ENCODE results near the gene RGS3. TPM values are rescaled to one million over a fixed set of nuclear protein-coding genes. Genes with fewer than 3 reads are reported as not detected.

Gene RGS3
- total and polyA plus RNA-seq, 2 of the 13 experiments (the other 11 are each of a cell fraction or from before 2014, with no cell fraction given), result 17.1 to 28.8 TPM

DNA sequence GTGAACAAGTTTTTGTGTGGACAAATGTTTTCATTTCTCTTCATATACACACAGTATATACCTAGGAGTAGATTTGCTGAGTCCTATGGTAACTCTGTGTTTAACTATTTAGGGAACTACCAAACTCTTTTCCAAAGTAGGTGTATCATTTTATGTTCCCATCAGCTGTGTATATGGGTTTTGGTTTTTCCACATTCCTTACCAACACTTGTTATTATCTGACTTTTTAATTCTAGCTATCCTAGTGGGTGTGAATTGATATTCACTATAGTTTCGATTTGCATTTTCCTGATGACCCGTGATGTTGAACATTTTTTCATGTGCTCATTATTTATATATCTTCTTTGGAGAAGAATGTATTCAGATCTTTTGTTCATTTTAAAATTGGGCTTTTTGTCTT, 3.7 kb downstream of the RGS3 start (continued):
- TF ChIP-seq, protein P1, sequence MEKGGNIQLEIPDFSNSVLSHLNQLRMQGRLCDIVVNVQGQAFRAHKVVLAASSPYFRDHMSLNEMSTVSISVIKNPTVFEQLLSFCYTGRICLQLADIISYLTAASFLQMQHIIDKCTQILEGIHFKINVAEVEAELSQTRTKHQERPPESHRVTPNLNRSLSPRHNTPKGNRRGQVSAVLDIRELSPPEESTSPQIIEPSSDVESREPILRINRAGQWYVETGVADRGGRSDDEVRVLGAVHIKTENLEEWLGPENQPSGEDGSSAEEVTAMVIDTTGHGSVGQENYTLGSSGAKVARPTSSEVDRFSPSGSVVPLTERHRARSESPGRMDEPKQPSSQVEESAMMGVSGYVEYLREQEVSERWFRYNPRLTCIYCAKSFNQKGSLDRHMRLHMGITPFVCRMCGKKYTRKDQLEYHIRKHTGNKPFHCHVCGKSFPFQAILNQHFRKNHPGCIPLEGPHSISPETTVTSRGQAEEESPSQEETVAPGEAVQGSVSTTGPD (CRISPR knock-in tag; IDR thresholded peaks at IDR 0.05), result no peak
- TF ChIP-seq SMARCE1 (IDR thresholded peaks at IDR 0.05; ENCODE audit: borderline replicate concordance), result no peak
- TF ChIP-seq DNMT1 (CRISPR knock-in tag; IDR thresholded peaks at IDR 0.05), result no peak
- no peak for TF ChIP-seq RXRA (CRISPR knock-in tag; IDR thresholded peaks at IDR 0.05)

DNA sequence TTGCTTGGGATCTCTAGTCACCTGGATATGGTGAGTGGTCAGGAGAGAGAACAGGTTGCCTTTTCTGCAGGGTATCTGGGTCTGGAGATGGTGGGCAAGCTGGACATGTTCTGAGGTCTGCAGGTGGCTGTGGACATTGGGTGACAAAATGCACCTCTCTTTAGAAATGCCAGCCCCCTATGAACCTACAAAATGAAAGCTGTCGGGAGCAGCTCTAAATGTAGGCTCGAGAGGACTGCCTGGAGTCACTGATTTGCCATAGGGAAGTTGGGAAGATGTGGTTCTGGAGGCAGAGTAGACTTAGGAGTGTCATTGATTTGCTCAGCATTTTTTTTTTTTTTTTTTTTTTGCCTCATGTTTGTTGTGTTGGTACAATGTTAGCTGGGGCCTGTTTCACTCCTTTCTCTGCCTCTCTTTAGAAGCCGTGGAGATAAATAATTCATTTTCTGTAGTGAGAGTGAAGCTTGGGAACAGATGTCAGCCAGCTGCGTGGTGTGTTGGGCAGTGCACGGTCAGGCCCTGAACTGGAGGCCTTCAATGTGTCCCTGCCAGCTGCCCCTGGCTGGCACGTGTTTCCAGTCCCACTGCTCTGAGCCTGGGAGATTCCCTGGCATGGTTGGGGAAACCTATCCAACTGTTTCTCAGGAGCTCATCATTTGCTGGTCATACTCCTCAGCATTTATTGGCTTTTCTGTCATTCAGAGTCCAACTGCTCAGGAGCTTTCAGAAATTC, 5.4 kb downstream of the RGS3 start:
- DNase-seq (ENCODE audit: low spot score) (no peak), ATAC-seq (no peak), FAIRE-seq (no peak)
- Histone ChIP-seq H2AFZ (ENCODE audit: low read length) (no peak overlapping the region), H3K4me3 (replicated peaks in 1 of 3; ENCODE audit: insufficient read depth in 1 of 3, low read depth in 2 of 3, low read length in 3 of 3) (no peak overlapping the region), H3K27me3 (ENCODE audit: control insufficient read depth in 1 of 2, insufficient read depth in 2 of 2, low read length in 2 of 2) (no peaks in the 10 kb centered on the region), H3K9me3 (ENCODE audit: low read length) (no peaks in the 10 kb centered on the region), H4K20me1 (ENCODE audit: insufficient read depth, low read length) (no peaks in the 10 kb centered on the region), H3K9ac (ENCODE audit: insufficient read depth, low read depth, low read length) (no peak overlapping the region), H3K4me1 (ENCODE audit: insufficient read depth, low read length) (peaks cover 74% of the 10 kb centered on the region), H3K27ac (ENCODE audit: extremely low read length, insufficient read depth, low read length) (no peak overlapping the region), H3K79me2 (ENCODE audit: insufficient read depth, low read length) (peaks cover 93% of the 10 kb centered on the region), H3K36me3 (replicated peaks in 1 of 2; ENCODE audit: control insufficient read depth in 1 of 2, insufficient read depth in 2 of 2, low read length in 2 of 2) (0 out of 5 replicates have a peak, but pooled peaks cover 1 to 4% of the 10 kb centered on the region in 2 experiments), H3K4me2 (ENCODE audit: low read depth, low read length) (peak overlapping the region; percentile 28; the same call in 1 of the 2 replicates)
- in situ Hi-C loops (cut with HindIII; ENCODE audit: extremely low pct_ligation_motif_present, low pct_unique_long_range_greater_than_20kb), result no loop called here
- 78% methylated on average over 6 of the region's 6 CpGs for WGBS (ENCODE audit: low lambda C conversion rate)
- ChIA-PET CTCF (ENCODE audit: low intra/inter-chr PET ratio, low total read pairs) (no interaction called here), POLR2A (interaction anchor here (0.7 kb wide), 2 partner anchors 12 to 36 kb away, joined by 3 to 4 read pairs; no protein-coding TSS in a partner anchor)
- intact Hi-C loops (cut with micrococcal nuclease; ENCODE audit: unreplicated experiment), result no loop called here
- BruUV-seq (replicated peaks), result no TSS peak
- TF ChIP-seq, protein P2, sequence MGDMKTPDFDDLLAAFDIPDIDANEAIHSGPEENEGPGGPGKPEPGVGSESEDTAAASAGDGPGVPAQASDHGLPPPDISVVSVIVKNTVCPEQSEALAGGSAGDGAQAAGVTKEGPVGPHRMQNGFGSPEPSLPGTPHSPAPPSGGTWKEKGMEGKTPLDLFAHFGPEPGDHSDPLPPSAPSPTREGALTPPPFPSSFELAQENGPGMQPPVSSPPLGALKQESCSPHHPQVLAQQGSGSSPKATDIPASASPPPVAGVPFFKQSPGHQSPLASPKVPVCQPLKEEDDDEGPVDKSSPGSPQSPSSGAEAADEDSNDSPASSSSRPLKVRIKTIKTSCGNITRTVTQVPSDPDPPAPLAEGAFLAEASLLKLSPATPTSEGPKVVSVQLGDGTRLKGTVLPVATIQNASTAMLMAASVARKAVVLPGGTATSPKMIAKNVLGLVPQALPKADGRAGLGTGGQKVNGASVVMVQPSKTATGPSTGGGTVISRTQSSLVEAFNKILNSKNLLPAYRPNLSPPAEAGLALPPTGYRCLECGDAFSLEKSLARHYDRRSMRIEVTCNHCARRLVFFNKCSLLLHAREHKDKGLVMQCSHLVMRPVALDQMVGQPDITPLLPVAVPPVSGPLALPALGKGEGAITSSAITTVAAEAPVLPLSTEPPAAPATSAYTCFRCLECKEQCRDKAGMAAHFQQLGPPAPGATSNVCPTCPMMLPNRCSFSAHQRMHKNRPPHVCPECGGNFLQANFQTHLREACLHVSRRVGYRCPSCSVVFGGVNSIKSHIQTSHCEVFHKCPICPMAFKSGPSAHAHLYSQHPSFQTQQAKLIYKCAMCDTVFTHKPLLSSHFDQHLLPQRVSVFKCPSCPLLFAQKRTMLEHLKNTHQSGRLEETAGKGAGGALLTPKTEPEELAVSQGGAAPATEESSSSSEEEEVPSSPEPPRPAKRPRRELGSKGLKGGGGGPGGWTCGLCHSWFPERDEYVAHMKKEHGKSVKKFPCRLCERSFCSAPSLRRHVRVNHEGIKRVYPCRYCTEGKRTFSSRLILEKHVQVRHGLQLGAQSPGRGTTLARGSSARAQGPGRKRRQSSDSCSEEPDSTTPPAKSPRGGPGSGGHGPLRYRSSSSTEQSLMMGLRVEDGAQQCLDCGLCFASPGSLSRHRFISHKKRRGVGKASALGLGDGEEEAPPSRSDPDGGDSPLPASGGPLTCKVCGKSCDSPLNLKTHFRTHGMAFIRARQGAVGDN (CRISPR knock-in tag; IDR thresholded peaks at IDR 0.05), result peak; percentile 30
- TF ChIP-seq SPEN (CRISPR knock-in tag; IDR thresholded peaks at IDR 0.05; ENCODE audit: low read depth), result no peak
